Hepatocyte (in vitro differentiated cells): Measurements from ENCODE around the gene SAT2. TPM values are rescaled to one million over a fixed set of nuclear protein-coding genes. Genes with fewer than 3 reads are reported as not detected.

Experiments used
- DNase-seq: peaks from one replicate; pipeline ENCODE4 v3.0.0-alpha.2; 2016; ENCODE audit warnings: low spot score
- H2AFZ ChIP-seq: fragments of 200-600 bp; sonication (generic); 2 replicates; pipeline ENCODE4 v1.6.0; 2016; ENCODE audit warnings: antibody characterized with exemption, mild to moderate bottlenecking
- H3K27ac ChIP-seq: fragments of 200-600 bp; sonication (generic); 2 replicates; pipeline ENCODE4 v1.5.1; 2016; ENCODE audit warnings: mild to moderate bottlenecking
- H3K27me3 ChIP-seq: fragments of 200-600 bp; sonication (generic); 2 replicates; pipeline ENCODE4 v1.6.1; 2016
- H3K36me3 ChIP-seq: fragments of 200-600 bp; sonication (generic); replicated peaks from 2 replicates; pipeline ENCODE4 v1.5.1; 2016; ENCODE audit warnings: low read depth; ENCODE audit not compliant: insufficient read depth
- H3K4me1 ChIP-seq: fragments of 200-600 bp; sonication (generic); 2 replicates; pipeline ENCODE4 v1.5.1; 2016; ENCODE audit warnings: mild to moderate bottlenecking, moderate library complexity; ENCODE audit not compliant: insufficient read depth
- H3K4me2 ChIP-seq: fragments of 200-600 bp; sonication (generic); 2 replicates; pipeline ENCODE4 v1.6.0; 2016
- H3K4me3 ChIP-seq: fragments of 200-600 bp; sonication (generic); 2 replicates; pipeline ENCODE4 v1.5.1; 2016; ENCODE audit warnings: mild to moderate bottlenecking
- H3K79me2 ChIP-seq: fragments of 200-600 bp; sonication (generic); 2 replicates; pipeline ENCODE4 v1.6.0; 2017; ENCODE audit warnings: mild to moderate bottlenecking
- H3K9me2 ChIP-seq: fragments of 200-600 bp; sonication (generic); replicated peaks from 2 replicates; pipeline ENCODE4 v1.6.0; 2017; ENCODE audit warnings: mild to moderate bottlenecking; ENCODE audit not compliant: insufficient read depth
- H3K9me3 ChIP-seq: fragments of 200-600 bp; sonication (generic); 2 replicates; pipeline ENCODE4 v1.5.1; 2016; ENCODE audit warnings: low read depth, mild to moderate bottlenecking
- H4K20me1 ChIP-seq: fragments of 200-600 bp; sonication (generic); 2 replicates; pipeline ENCODE4 v1.6.0; 2016; ENCODE audit warnings: mild to moderate bottlenecking; ENCODE audit not compliant: insufficient read depth, poor library complexity, severe bottlenecking
- CTCF ChIP-seq: fragments of 200-600 bp; sonication (generic); IDR thresholded peaks from 2 replicates; pipeline ENCODE4 v1.5.1; 2016; ENCODE audit warnings: antibody characterized with exemption, mild to moderate bottlenecking; ENCODE audit not compliant: poor library complexity
- EZH2 ChIP-seq: fragments of 200-600 bp; sonication (generic); IDR thresholded peaks from 2 replicates; pipeline ENCODE4 v1.6.1; 2016; ENCODE audit warnings: antibody characterized with exemption, mild to moderate bottlenecking, borderline replicate concordance
- EZH2phosphoT487 ChIP-seq: fragments of 200-600 bp; sonication (generic); IDR thresholded peaks from one replicate; pipeline ENCODE4 v1.6.1; 2018; ENCODE audit warnings: antibody characterized with exemption, mild to moderate bottlenecking, low read depth, moderate library complexity; ENCODE audit not compliant: unreplicated experiment, severe bottlenecking
- WGBS: methylation state at CpG from one replicate; pipeline ENCODE4 v1.1.6; 2016; ENCODE audit warnings: low lambda C conversion rate; ENCODE audit errors: missing lambda C conversion rate; 5-methylcytosine and 5-hydroxymethylcytosine counted together
- polyA plus RNA-seq: library from polyadenylated mRNA; unstranded; fragments of >200 nt; fragmentation: Nextera tagmentation; extraction: Ambion mirVana; gene quantifications from 2 replicates; pipeline ENCODE4 v1.2.1, GENCODE V29; 2016
- total RNA-seq: library from RNA; depleted of rRNA; stranded (reverse); fragments of >200 nt; gene quantifications from 2 replicates; pipeline ENCODE4 v1.2.3, GENCODE V29; 2014

The SAT2 gene
- total RNA-seq (114 and 130 TPM in 2 replicates), polyA plus RNA-seq (128 and 138 TPM in 2 replicates)

- H3K79me2 ChIP-seq, result peaks cover 24% of the 10 kb centered on the region
- no peaks in the 10 kb centered on the region for H4K20me1 ChIP-seq
- H3K4me3 ChIP-seq, result peak within 1 kb of the TSS; percentile 71
- H3K4me2 ChIP-seq, result peak within 1 kb of the TSS; percentile 96
- TF ChIP-seq EZH2, result no peak
- no peak for TF ChIP-seq EZH2phosphoT487
- no peak for TF ChIP-seq CTCF
- H3K9me3 ChIP-seq, result no peaks in the 10 kb centered on the region
- peak within 1 kb of the TSS; percentile 70 for H2AFZ ChIP-seq
- H3K27me3 ChIP-seq, result no peaks in the 10 kb centered on the region
- H3K36me3 ChIP-seq, result no peaks in the 10 kb centered on the region
- peaks cover 19% of the 10 kb centered on the region for H3K4me1 ChIP-seq
- peak; percentile 96 for DNase-seq
- H3K9me2 ChIP-seq, result no peaks in the 10 kb centered on the region
- WGBS, result 2% methylated on average over 35 of the region's 54 CpGs
- peak within 1 kb of the TSS; percentile 99 for H3K27ac ChIP-seq
These were observed at the start of gene SAT2 for GRCh38 chr17:7627250-7628121. TSS of gene SAT2 (minus strand) at chr17:7627821. CDS start at chr17:7627635, 186 bp downstream.

- Histone ChIP-seq H2AFZ (no peak overlapping the region), H3K27ac (no peak overlapping the region), H3K9me3 (no peaks in the 10 kb centered on the region), H3K4me2 (no peak overlapping the region), H4K20me1 (no peaks in the 10 kb centered on the region), H3K4me3 (no peak overlapping the region), H3K9me2 (no peaks in the 10 kb centered on the region), H3K36me3 (no peaks in the 10 kb centered on the region), H3K27me3 (no peaks in the 10 kb centered on the region), H3K4me1 (no peaks in the 10 kb centered on the region), H3K79me2 (peaks cover 41% of the 10 kb centered on the region)
- TF ChIP-seq EZH2 (no peak), EZH2phosphoT487 (no peak), CTCF (no peak)
- DNase-seq, result no peak
- WGBS, result 89% methylated on average over 5 of the region's 5 CpGs
These were observed 48.9 kb upstream of the SAT2 start for GRCh38 chr17:7676533-7676932.

- Histone ChIP-seq H3K27ac (no peak overlapping the region), H4K20me1 (no peaks in the 10 kb centered on the region), H3K36me3 (no peaks in the 10 kb centered on the region), H3K9me2 (no peaks in the 10 kb centered on the region), H3K4me2 (no peak overlapping the region), H2AFZ (no peak overlapping the region), H3K4me1 (no peaks in the 10 kb centered on the region), H3K4me3 (no peak overlapping the region), H3K9me3 (no peaks in the 10 kb centered on the region), H3K79me2 (peaks cover 26% of the 10 kb centered on the region), H3K27me3 (no peaks in the 10 kb centered on the region)
- 91% methylated on average over 14 of the region's 14 CpGs for WGBS
- no peak for TF ChIP-seq EZH2phosphoT487
- TF ChIP-seq EZH2, result no peak
- TF ChIP-seq CTCF, result no peak
- no peak for DNase-seq
These were observed 47.3 kb upstream of the SAT2 start for GRCh38 chr17:7674934-7675333.
